HCT116 (cell line): ENCODE results near the gene PDE4C. TPM values are rescaled to one million over a fixed set of nuclear protein-coding genes. Genes with fewer than 3 reads are reported as not detected.

Experiments used
- ATAC-seq: fragments of 200-7000 bp; cut with Tn5 transposase; 2 replicates; pipeline ENCODE4 v1.9.1; 2020; ENCODE audit warnings: mild to moderate bottlenecking, moderate library complexity
- BruUV-seq: library from RNA; stranded (reverse); fragments of 400-500 nt; replicated peaks from 2 replicates; lab custom pipeline; 2021; lab: Mats Ljungman, UMichigan
- CTCF ChIA-PET: fragments of 300-600 bp; sonication (Branson Sonifier 250); formaldehyde crosslinking; loops from one replicate; lab custom pipeline; 2021; ENCODE audit warnings: antibody characterized with exemption; lab: Charles Lee
- POLR2A ChIA-PET: fragments of 300-600, 350-600 bp; sonication (Branson Sonifier 250); formaldehyde crosslinking; loops from one replicate; lab custom pipeline; 2021; ENCODE audit warnings: antibody characterized with exemption; lab: Charles Lee
- RAD21 ChIA-PET, 2 experiments: fragments of 300-600 bp; sonication (Branson Sonifier 250); formaldehyde crosslinking; loops; one replicate each; lab custom pipeline; 2023; ENCODE audit warnings: low total read pairs in 2 of 2; ENCODE audit not compliant: uncharacterized antibody in 2 of 2, unreplicated experiment in 2 of 2, low non-redundant PET in 1 of 2; lab: Charles Lee
- DNase-seq: peaks from one replicate; pipeline ENCODE4 v3.0.0-alpha.2; 2010; ENCODE audit warnings: low read depth, low spot score
- H2AFZ ChIP-seq: fragments of 200-600 bp; shearing (Covaris generic), sonication (generic); 2 replicates; pipeline ENCODE4 v1.6.1; 2017; ENCODE audit warnings: low read depth, mixed run types, mixed read lengths, antibody characterized with exemption, low read length; ENCODE audit not compliant: poor library complexity, severe bottlenecking
- H3K27ac ChIP-seq: 2 replicates; pipeline ENCODE4 v1.5.1; 2012; ENCODE audit warnings: low read depth, low read length
- H3K27me3 ChIP-seq: fragments of 200-600 bp; sonication (generic); 2 replicates; pipeline ENCODE4 v1.6.1; 2016; ENCODE audit warnings: mixed run types, low read length, mixed read lengths; ENCODE audit not compliant: insufficient read depth
- H3K36me3 ChIP-seq, 2 experiments: fragments of 200-500 bp in 1 of 2; fragments of 200-600 bp in 1 of 2; sonication (Bioruptor generic) in 1 of 2; sonication (generic) in 1 of 2; 2 replicates each; pipeline versions ENCODE4 v1.5.1 to v1.6.1; 2014 to 2016; ENCODE audit warnings: low read length in 2 of 2, inconsistent platforms in 1 of 2, mixed read lengths in 1 of 2, mixed run types in 1 of 2; ENCODE audit not compliant: insufficient read depth in 2 of 2, control insufficient read depth in 1 of 2
- H3K4me1 ChIP-seq, 2 experiments: fragments of 200-600 bp in 1 of 2; sonication (generic) in 1 of 2; 2 replicates each; pipeline versions ENCODE4 v1.5.1 to v1.6.1; 2012 to 2017; ENCODE audit warnings: low read length in 2 of 2, inconsistent platforms in 1 of 2, mild to moderate bottlenecking in 1 of 2, mixed read lengths in 1 of 2, mixed run types in 1 of 2, moderate library complexity in 1 of 2; ENCODE audit not compliant: insufficient read depth in 2 of 2, control insufficient read depth in 1 of 2
- H3K4me2 ChIP-seq: fragments of 200-600 bp; sonication (generic); 2 replicates; pipeline ENCODE4 v1.6.1; 2017; ENCODE audit warnings: mixed run types, low read length, mixed read lengths
- H3K4me3 ChIP-seq, 2 experiments: fragments of 200-600 bp in 1 of 2; sonication (generic) in 1 of 2; replicated peaks in 1 of 2; 2 replicates each; pipeline ENCODE4 v1.5.1; 2011 to 2016; ENCODE audit warnings: low read length in 2 of 2, control low read depth in 1 of 2, low read depth in 1 of 2, mild to moderate bottlenecking in 1 of 2, mixed read lengths in 1 of 2, mixed run types in 1 of 2
- H3K79me2 ChIP-seq: fragments of 200-600 bp; sonication (generic); 2 replicates; pipeline ENCODE4 v1.6.1; 2017; ENCODE audit warnings: mild to moderate bottlenecking, mixed run types, low read length, moderate library complexity, mixed read lengths; ENCODE audit not compliant: insufficient read depth
- H3K9ac ChIP-seq: fragments of 200-600 bp; sonication (generic); 2 replicates; pipeline ENCODE4 v1.6.1; 2016; ENCODE audit warnings: low read length, mixed read lengths
- H3K9me2 ChIP-seq: fragments of 200-600 bp; sonication (generic), shearing (Covaris generic); 2 replicates; pipeline ENCODE4 v1.6.1; 2017; ENCODE audit warnings: mixed run types, mild to moderate bottlenecking, moderate library complexity; ENCODE audit not compliant: insufficient read depth
- H3K9me3 ChIP-seq, 2 experiments: fragments of 200-500 bp in 1 of 2; fragments of 200-600 bp in 1 of 2; sonication (Bioruptor generic) in 1 of 2; sonication (generic) in 1 of 2; 2 replicates each; pipeline ENCODE4 v1.6.1; 2014 to 2017; ENCODE audit warnings: low read length in 2 of 2, mixed read lengths in 2 of 2, inconsistent platforms in 1 of 2, low read depth in 1 of 2, mild to moderate bottlenecking in 1 of 2, mixed run types in 1 of 2, moderate library complexity in 1 of 2; ENCODE audit not compliant: control insufficient read depth in 1 of 2, insufficient read depth in 1 of 2
- H4K20me1 ChIP-seq: fragments of 200-600 bp; sonication (generic), shearing (Covaris generic); 2 replicates; pipeline ENCODE4 v1.6.1; 2017; ENCODE audit warnings: mixed run types, mild to moderate bottlenecking, moderate library complexity; ENCODE audit not compliant: insufficient read depth
- CEBPB ChIP-seq: IDR thresholded peaks from 2 replicates; pipeline ENCODE4 v1.6.1; 2012; ENCODE audit warnings: low read depth
- EGR1 ChIP-seq: IDR thresholded peaks from 2 replicates; pipeline ENCODE4 v1.6.1; 2012; ENCODE audit warnings: low read depth
- EZH2 ChIP-seq: fragments of 200-600 bp; sonication (generic); IDR thresholded peaks from 2 replicates; pipeline ENCODE4 v1.6.1; 2017; ENCODE audit warnings: antibody characterized with exemption, mixed run types
- EZH2phosphoT487 ChIP-seq: fragments of 200-600 bp; IDR thresholded peaks from 2 replicates; pipeline ENCODE4 v1.6.1; 2018; ENCODE audit warnings: antibody characterized with exemption, borderline replicate concordance
- FOSL1 ChIP-seq: IDR thresholded peaks from 2 replicates; pipeline ENCODE4 v1.6.1; 2012; ENCODE audit warnings: low read depth
- SRF ChIP-seq: IDR thresholded peaks from 2 replicates; pipeline ENCODE4 v1.6.1; 2012; ENCODE audit warnings: low read depth
- YY1 ChIP-seq: IDR thresholded peaks from 2 replicates; pipeline ENCODE4 v1.6.1; 2011; ENCODE audit warnings: low read length, low read depth, moderate library complexity, mild to moderate bottlenecking; ENCODE audit not compliant: insufficient replicate concordance; ENCODE audit errors: extremely low read depth
- ZFX ChIP-seq: fragments of 450-650 bp; IDR thresholded peaks from 2 replicates; pipeline ENCODE4 v1.6.1; 2017
- intact Hi-C: fragments of 100-400 bp; cut with micrococcal nuclease; formaldehyde crosslinking; loops from 2 replicates; pipeline ENCODE4 v1.10.0; 2022
- total RNA-seq: library from RNA; stranded (reverse); gene quantifications from one replicate; pipeline ENCODE4 v1.2.1, GENCODE V29; 2021; ENCODE audit not compliant: unreplicated experiment
- TF ChIP-seq, protein P1 (sequence below): IDR thresholded peaks from 2 replicates; pipeline ENCODE4 v1.6.1; 2012; ENCODE audit warnings: low read depth

PDE4C gene
- total RNA-seq, 1 experiment from 2014 or later = 1.5 TPM

DNA sequence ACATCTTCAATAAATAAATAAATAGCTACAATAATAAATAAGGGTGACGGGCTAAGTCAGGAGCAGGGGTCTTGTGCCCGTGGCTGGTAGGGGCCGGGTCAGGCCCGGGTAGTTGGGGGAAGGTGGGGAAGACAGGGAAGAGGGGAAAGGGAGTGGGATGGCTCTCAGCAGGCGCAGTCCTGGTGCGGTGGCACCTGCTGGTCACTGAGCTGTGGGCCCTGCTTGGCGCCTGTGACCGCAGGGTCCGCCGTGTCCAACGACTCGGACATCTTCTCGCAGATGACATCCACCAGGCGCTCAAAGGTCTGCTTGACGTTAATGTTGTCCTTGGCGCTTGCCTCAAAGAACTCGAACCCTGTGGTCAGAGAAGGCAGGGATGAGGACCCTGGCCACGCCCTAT, 28.9 kb downstream of the PDE4C start:
- TF ChIP-seq FOSL1 (no peak), SRF (no peak), ZFX (no peak), YY1 (no peak), EZH2 (no peak), EGR1 (no peak), EZH2phosphoT487 (no peak), CEBPB (no peak)
- TF ChIP-seq, protein P1, sequence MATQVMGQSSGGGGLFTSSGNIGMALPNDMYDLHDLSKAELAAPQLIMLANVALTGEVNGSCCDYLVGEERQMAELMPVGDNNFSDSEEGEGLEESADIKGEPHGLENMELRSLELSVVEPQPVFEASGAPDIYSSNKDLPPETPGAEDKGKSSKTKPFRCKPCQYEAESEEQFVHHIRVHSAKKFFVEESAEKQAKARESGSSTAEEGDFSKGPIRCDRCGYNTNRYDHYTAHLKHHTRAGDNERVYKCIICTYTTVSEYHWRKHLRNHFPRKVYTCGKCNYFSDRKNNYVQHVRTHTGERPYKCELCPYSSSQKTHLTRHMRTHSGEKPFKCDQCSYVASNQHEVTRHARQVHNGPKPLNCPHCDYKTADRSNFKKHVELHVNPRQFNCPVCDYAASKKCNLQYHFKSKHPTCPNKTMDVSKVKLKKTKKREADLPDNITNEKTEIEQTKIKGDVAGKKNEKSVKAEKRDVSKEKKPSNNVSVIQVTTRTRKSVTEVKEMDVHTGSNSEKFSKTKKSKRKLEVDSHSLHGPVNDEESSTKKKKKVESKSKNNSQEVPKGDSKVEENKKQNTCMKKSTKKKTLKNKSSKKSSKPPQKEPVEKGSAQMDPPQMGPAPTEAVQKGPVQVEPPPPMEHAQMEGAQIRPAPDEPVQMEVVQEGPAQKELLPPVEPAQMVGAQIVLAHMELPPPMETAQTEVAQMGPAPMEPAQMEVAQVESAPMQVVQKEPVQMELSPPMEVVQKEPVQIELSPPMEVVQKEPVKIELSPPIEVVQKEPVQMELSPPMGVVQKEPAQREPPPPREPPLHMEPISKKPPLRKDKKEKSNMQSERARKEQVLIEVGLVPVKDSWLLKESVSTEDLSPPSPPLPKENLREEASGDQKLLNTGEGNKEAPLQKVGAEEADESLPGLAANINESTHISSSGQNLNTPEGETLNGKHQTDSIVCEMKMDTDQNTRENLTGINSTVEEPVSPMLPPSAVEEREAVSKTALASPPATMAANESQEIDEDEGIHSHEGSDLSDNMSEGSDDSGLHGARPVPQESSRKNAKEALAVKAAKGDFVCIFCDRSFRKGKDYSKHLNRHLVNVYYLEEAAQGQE = no peak
- Histone ChIP-seq H3K36me3 (peaks cover 12 to 22% of the 10 kb centered on the region in 2 experiments; a peak in 3 of 4 replicates), H2AFZ (no peak overlapping the region), H3K4me2 (no peak overlapping the region), H3K9ac (no peak overlapping the region), H4K20me1 (no peaks in the 10 kb centered on the region; the same call in 1 of the 2 replicates), H3K27ac (no peak overlapping the region), H3K79me2 (peaks cover 15% of the 10 kb centered on the region; the same call in 1 of the 2 replicates), H3K27me3 (no peaks in the 10 kb centered on the region), H3K4me3 (no peak overlapping the region), H3K9me3 (no peaks in the 10 kb centered on the region), H3K9me2 (no peaks in the 10 kb centered on the region), H3K4me1 (peaks cover 6 to 17% of the 10 kb centered on the region in 2 experiments)
- BruUV-seq = no TSS peak
- ATAC-seq (no peak), DNase-seq (no peak)
- RAD21 ChIA-PET = no interaction called here
- POLR2A ChIA-PET = no interaction called here
- CTCF ChIA-PET = no interaction called here
- intact Hi-C loops = no loop called here
